Measurements from ENCODE around the gene EMP3.

Gene EMP3

GRCh38 chr19:48372904-48373303, 47.6 kb downstream of the EMP3 start:
- Mint-ChIP-seq H3K4me3 (no peak overlapping the region), H3K27me3 (peaks cover 11% of the 10 kb centered on the region), H3K9me3 (no peaks in the 10 kb centered on the region), H3K27ac (no peak overlapping the region), H3K4me1 (no peaks in the 10 kb centered on the region)
- ATAC-seq (no peak), DNase-seq (no peak)

- H3K4me3 Mint-ChIP-seq: no peak overlapping the region
- H3K27me3 Mint-ChIP-seq: peaks cover 11% of the 10 kb centered on the region
- H3K27ac Mint-ChIP-seq: no peak overlapping the region
- DNase-seq: no peak
- H3K9me3 Mint-ChIP-seq: no peaks in the 10 kb centered on the region
- no peaks in the 10 kb centered on the region for H3K4me1 Mint-ChIP-seq
- no peak for ATAC-seq
These were observed 48.2 kb downstream of the EMP3 start for GRCh38 chr19:48373567-48373966.

GRCh38 chr19:48378194-48378570, 52.8 kb downstream of the EMP3 start:
- Mint-ChIP-seq H3K27me3 (peaks cover 4% of the 10 kb centered on the region), H3K9me3 (no peaks in the 10 kb centered on the region), H3K4me3 (no peak overlapping the region), H3K4me1 (no peaks in the 10 kb centered on the region), H3K27ac (no peak overlapping the region)
- DNase-seq (no peak), ATAC-seq (no peak)

- Mint-ChIP-seq H3K4me3 (no peak overlapping the region), H3K27ac (no peak overlapping the region), H3K9me3 (no peaks in the 10 kb centered on the region), H3K4me1 (no peaks in the 10 kb centered on the region), H3K27me3 (no peaks in the 10 kb centered on the region)
- DNase-seq (no peak), ATAC-seq (no peak)
These were observed 53.7 kb downstream of the EMP3 start for GRCh38 chr19:48379058-48379457.
